Kidney (tissue), 14 donors: ENCODE results near the gene RSRC1. TPM values are rescaled to one million over a fixed set of nuclear protein-coding genes. Genes with fewer than 3 reads are reported as not detected.

Experiments used
- DNase-seq, 5 donors: peaks; one replicate each; pipeline ENCODE4 v3.0.0-alpha.2; 2013 to 2020
- FAIRE-seq: peaks from 2 replicates; lab custom pipeline; 2012; peaks lifted over from hg19 to GRCh38; lab: Jason Lieb, UNC
- H3K27ac ChIP-seq, 2 donors: one replicate each; pipeline ENCODE4 v1.7.0; 2013; ENCODE audit warnings: low read depth in 2 of 2, low read length in 2 of 2, inconsistent platforms in 1 of 2
- H3K27me3 ChIP-seq: one replicate; pipeline ENCODE4 v1.7.1; 2013; ENCODE audit warnings: low read length, inconsistent platforms; ENCODE audit not compliant: control insufficient read depth, insufficient read depth
- H3K36me3 ChIP-seq, 3 donors: one replicate each; pipeline versions ENCODE4 v1.7.0 to v1.7.1; 2013; ENCODE audit warnings: low read length in 3 of 3, control low read depth in 1 of 3, inconsistent platforms in 1 of 3; ENCODE audit not compliant: insufficient read depth in 3 of 3, control insufficient read depth in 2 of 3
- H3K4me1 ChIP-seq, 3 donors: one replicate each; pipeline versions ENCODE4 v1.7.0 to v1.7.1; 2013; ENCODE audit warnings: low read length in 3 of 3, inconsistent platforms in 1 of 3, low read depth in 1 of 3; ENCODE audit not compliant: control insufficient read depth in 2 of 3, insufficient read depth in 2 of 3
- H3K4me3 ChIP-seq, 3 donors: one replicate each; pipeline versions ENCODE4 v1.7.0 to v1.8.1; 2013; ENCODE audit warnings: low read length in 3 of 3, control low read depth in 1 of 3, inconsistent platforms in 1 of 3
- H3K9ac ChIP-seq, 3 donors: one replicate each; pipeline versions ENCODE4 v1.7.0 to v1.7.1; 2013; ENCODE audit warnings: low read length in 3 of 3, control low read depth in 1 of 3, inconsistent platforms in 1 of 3
- H3K9me3 ChIP-seq, 3 donors: one replicate each; pipeline versions ENCODE4 v1.7.0 to v1.7.1; 2013; ENCODE audit warnings: low read length in 3 of 3, control low read depth in 1 of 3, inconsistent platforms in 1 of 3; ENCODE audit not compliant: control insufficient read depth in 2 of 3, insufficient read depth in 1 of 3
- intact Hi-C: fragments of 100-400 bp; cut with DNase I; formaldehyde crosslinking; loops from one replicate; pipeline ENCODE4 v1.11.1; 2022
- polyA plus RNA-seq: library from polyadenylated mRNA; stranded (reverse); fragments of 350-450 nt; fragmentation: Illumina TruSeq; extraction: RNeasy Lipid Tissue Mini Kit (QIAGEN cat#74804); gene quantifications from one replicate; pipeline ENCODE4 v1.2.3, GENCODE V29; 2014; ENCODE audit warnings: low read depth, low replicate concordance; ENCODE audit not compliant: insufficient read depth
- total RNA-seq: library from RNA; stranded (reverse); fragmentation: NEBNext Ultra II Directional; extraction: Animal tissue kit (Norgen Biotek cat#: 25700); gene quantifications from one replicate; pipeline ENCODE4 v1.2.1, GENCODE V29; 2021
- TF ChIP-seq, protein P1 (sequence below): IDR thresholded peaks from 3 replicates; pipeline ENCODE4 v1.5.1; 2012; ENCODE audit warnings: mild to moderate bottlenecking, moderate library complexity, borderline replicate concordance; ENCODE audit not compliant: insufficient read depth; ENCODE audit errors: extremely low read depth
- donor health status: control.
- donor health status: control.
- donor health status: control.
- donor health status: control.
- donor health status: control.
- donor health status: DM: yes; HTN: yes; CAD: no.
- donor health status: Normal renal cell carcinoma (clear cell type).

The RSRC1 gene
- total and polyA plus RNA-seq, 2 donors from 2014 or later = 14.3 to 33.8 TPM

DNA sequence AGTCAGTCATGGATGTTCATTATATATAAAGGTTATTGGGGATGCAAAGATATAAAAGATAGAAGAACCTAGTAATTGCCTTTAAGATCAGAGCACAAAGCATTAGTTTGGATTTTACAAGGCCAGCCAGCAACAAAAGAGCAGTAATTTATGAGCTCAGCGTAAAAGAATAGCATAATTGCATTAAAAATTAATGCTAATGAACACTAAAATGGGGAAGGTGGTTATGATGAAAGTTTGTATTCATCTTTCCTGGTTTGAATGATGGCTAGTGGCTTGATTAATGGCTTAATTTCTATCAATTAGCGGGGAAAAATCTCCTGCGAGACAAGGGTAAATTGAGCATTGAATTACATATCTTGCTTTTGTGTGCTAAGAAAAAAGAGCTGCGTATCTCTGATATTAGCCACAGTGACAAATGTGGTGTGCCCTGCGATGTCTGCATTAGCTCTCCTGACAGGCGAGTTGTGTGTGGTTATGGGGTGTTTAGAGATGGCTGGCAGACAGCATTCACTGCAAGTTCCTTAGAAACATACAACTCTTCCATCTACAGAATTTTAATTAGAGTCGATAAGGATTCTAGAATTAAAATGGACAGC lies 418.3 kb downstream of the RSRC1 start:
- TF ChIP-seq, protein P1, sequence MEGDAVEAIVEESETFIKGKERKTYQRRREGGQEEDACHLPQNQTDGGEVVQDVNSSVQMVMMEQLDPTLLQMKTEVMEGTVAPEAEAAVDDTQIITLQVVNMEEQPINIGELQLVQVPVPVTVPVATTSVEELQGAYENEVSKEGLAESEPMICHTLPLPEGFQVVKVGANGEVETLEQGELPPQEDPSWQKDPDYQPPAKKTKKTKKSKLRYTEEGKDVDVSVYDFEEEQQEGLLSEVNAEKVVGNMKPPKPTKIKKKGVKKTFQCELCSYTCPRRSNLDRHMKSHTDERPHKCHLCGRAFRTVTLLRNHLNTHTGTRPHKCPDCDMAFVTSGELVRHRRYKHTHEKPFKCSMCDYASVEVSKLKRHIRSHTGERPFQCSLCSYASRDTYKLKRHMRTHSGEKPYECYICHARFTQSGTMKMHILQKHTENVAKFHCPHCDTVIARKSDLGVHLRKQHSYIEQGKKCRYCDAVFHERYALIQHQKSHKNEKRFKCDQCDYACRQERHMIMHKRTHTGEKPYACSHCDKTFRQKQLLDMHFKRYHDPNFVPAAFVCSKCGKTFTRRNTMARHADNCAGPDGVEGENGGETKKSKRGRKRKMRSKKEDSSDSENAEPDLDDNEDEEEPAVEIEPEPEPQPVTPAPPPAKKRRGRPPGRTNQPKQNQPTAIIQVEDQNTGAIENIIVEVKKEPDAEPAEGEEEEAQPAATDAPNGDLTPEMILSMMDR = no peak
- intact Hi-C loops = no loop called here
- DNase-seq = no peak
- Histone ChIP-seq H3K36me3 (no peaks in the 10 kb centered on the region), H3K4me3 (no peak overlapping the region), H3K9ac (no peak overlapping the region), H3K4me1 (no peaks in the 10 kb centered on the region), H3K9me3 (peaks cover 0 to 3% (median 0%) of the 10 kb centered on the region in 3 donors), H3K27ac (no peak overlapping the region), H3K27me3 (no peaks in the 10 kb centered on the region)
- FAIRE-seq = no peak

DNA sequence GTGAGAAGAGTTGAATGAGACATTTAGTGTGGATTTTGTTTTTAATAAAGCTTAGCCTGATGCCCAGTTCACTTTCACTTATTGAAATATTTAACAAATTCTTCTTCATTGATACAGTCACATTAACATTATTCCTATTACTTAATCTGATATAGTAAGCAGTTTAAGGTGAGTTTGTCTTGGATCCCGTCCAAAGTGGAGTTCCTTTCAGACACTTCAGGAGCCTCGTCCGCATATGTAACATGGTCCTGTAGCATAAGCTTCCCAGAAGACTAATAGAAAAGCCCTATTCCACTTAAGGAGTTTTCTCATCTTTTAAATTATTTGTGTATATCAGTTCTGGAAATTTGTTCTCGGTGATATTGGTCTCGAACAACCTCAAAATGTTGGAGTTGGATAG lies 421.4 kb downstream of the RSRC1 start:
- TF ChIP-seq, protein P1 = no peak
- Histone ChIP-seq H3K27me3 (no peaks in the 10 kb centered on the region), H3K36me3 (no peaks in the 10 kb centered on the region), H3K4me1 (no peaks in the 10 kb centered on the region), H3K9me3 (no peaks in the 10 kb centered on the region), H3K27ac (no peak overlapping the region), H3K4me3 (no peak overlapping the region), H3K9ac (no peak overlapping the region)
- intact Hi-C loops = no loop called here
- DNase-seq (peak in 1 of 5 donors; percentile 4), FAIRE-seq (no peak)

DNA sequence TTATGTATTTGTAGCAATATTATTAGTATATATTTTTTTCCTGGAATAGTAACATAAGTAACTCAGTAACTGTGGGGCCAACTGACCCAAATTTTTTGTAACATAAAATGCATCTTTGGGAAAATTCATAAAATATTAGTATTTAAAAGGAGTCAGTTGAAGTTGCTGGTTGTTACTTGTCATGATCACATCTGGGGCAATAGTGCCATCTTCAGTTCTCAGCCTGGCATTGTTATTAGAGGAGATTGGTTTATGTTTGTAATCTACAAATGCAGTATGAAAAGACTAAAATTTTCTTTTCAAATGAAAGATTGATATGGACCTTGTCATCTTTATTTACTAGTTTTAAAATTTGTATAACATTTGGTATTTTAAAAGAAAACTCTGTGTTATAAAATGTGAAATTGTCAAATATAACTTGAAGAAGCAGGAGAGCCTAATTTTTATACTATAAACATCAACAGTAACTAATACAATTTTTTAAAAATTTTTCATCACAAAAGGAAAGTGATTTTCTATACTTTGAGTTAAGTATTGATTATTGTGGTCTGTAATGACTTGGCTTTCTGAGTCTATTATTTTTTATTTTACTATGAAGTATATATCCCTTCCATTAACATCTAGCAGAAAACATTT lies 422.3 kb downstream of the RSRC1 start:
- intact Hi-C loops = no loop called here
- no peaks in the 10 kb centered on the region for H3K4me1 ChIP-seq
- FAIRE-seq (peak; percentile 85), DNase-seq (peak in 2 of 5 donors; percentile 44 to 51)
- no peak overlapping the region for H3K27ac ChIP-seq
- no peaks in the 10 kb centered on the region for H3K9me3 ChIP-seq
- H3K27me3 ChIP-seq = no peaks in the 10 kb centered on the region
- H3K36me3 ChIP-seq = no peaks in the 10 kb centered on the region
- H3K4me3 ChIP-seq = no peak overlapping the region
- no peak overlapping the region for H3K9ac ChIP-seq
- TF ChIP-seq, protein P1 = peak; percentile 52
